Activated CD4-positive, CD25-positive, alpha-beta regulatory T cell (primary cell): ENCODE results near the gene RGMB.
A peak's percentile ranks its signal among the peaks of the same experiment; 100 is the strongest.

Experiments
- DNase-seq, 4 experiments: peaks; one replicate each; lab custom pipeline; 2025; lab: John Stamatoyannopoulos, UW

Gene RGMB

DNA sequence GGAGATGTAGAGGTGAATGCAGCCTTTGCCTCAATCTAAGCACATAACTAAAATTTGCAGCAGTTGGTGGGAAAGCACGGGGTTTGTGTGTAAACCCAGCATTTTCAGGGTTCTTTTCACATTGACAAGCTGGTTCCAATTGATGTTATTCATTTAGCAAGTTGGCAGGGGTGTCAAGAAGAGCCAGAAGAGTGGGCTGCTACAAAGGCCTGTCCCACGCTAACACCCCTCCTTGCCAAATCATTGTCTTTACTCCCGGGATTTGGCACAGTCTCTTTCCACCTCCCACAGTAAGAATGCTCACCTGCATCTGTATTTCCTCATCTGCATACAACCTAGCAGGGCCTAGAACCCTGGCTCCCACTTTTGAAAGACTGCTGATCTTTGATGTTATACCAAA is 11.8 kb downstream of the RGMB start:
- DNase-seq, result no peak

GRCh38 chr5:98786191-98786853 is 12.9 kb downstream of the RGMB start:
- DNase-seq, result no peak

DNA sequence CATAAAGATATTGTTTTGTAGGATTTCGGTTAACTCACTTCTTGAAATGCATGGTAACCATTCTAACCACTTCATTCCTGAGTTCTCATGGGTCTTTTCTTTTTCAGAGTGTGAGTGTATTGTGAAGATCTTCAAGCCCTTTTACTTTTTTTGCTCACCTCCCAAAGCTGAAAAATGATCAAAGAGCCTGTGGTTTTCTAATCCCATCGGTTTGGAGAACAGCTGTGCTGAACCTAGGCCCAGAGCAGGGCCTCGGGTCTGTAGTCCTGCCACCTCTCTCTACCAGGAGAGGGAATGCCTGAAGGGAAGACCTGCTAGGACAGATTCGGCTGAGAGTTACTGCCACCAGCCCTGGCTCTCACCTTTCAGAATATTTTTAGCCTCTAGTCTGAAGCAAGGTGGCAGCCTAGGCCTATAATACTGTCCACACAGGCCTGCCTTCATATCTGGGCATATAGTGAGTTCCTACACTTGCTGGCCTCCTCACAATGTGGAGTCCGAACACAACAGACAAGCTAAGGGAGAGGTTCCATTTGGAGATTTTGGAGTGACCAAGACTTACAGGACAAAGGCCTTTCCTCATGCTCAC is 13.8 kb downstream of the RGMB start:
- DNase-seq, result no peak

DNA sequence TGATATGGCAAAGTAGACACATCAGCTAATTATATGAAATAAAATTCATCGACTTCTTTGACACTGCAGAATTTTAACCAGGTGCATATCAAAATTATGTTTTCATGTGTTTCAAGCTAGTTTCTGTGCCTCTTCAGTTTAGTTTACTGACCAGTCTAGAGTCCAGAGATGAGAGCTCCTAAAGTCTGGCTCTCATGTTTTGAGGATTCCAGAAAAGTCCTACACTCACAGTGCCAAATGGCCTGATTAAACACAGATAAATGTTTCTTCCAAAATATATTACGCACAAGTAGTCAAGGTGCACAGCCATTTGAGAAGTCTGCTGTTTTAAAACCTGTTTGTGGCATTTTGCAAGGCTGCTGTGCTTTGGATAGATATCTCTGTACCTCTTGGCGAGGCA is 15.6 kb downstream of the RGMB start:
- DNase-seq, result no peak

DNA sequence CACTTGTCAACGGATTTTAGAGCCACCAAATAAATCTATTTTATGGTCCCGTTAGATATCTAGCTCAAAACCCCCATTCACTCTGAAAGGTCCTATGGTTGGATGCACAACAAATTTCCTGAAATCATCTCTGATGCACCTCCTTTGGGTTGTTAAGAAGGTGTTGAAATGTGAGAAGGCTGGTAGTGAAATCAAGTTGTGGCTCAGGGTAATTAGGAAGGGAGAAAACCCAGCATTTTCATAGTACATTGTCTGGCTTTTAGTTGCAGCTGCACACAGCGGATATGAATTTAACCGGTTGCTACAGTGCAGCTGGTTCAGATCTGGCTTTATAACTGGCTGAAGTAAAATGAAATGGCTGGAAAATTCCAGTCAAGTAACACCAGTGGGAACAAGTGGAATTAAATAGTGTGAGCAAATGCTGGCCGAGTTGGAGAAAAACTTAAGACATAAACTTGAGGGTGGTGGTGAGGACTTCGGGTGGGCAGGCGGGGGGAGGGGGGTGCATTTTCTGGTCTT is 17.6 kb downstream of the RGMB start:
- DNase-seq, result no peak

- DNase-seq, result no peak
Observed at GRCh38 chr5:98791898-98792580, 18.6 kb downstream of the RGMB start.

DNA sequence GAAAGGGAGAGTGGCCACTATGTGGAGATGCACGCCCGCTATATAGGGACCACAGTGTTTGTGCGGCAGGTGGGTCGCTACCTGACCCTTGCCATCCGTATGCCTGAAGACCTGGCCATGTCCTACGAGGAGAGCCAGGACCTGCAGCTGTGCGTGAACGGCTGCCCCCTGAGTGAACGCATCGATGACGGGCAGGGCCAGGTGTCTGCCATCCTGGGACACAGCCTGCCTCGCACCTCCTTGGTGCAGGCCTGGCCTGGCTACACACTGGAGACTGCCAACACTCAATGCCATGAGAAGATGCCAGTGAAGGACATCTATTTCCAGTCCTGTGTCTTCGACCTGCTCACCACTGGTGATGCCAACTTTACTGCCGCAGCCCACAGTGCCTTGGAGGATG is 19.8 kb downstream of the RGMB start:
- DNase-seq, result no peak

- no peak for DNase-seq
Observed at GRCh38 chr5:98794001-98794400, 20.5 kb downstream of the RGMB start.

DNA sequence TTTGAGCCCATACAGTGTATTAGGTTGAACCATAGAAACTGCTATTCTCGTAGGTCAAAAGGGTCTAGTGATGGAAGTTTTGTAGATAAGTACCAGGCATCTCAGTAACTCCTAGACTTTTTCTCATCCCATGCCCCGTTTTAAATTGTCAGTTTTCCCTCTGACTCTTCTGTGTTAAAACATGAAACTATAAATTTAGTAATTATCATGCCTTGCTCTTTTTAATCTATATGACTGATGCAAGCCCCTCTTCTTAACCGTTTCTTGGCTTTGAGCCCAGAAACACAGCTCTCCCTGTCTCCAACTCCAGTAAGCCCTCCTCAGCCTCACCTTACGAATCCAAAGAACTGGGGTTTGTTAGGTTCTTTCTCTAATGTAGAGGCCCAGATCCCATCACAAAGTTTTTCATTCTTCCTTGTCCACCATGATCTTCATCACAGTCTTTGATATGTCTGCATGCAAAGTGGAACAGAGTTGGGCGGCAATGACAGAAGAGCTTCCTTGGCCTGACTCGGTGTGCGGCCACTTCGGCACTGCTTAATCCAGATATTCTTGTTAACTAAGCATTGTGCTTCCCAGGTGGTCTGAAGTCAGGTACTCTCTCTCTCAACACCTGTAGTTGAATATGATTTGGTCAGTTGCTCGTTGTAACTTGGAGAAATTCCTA is 21.1 kb downstream of the RGMB start:
- DNase-seq, result no peak

DNA sequence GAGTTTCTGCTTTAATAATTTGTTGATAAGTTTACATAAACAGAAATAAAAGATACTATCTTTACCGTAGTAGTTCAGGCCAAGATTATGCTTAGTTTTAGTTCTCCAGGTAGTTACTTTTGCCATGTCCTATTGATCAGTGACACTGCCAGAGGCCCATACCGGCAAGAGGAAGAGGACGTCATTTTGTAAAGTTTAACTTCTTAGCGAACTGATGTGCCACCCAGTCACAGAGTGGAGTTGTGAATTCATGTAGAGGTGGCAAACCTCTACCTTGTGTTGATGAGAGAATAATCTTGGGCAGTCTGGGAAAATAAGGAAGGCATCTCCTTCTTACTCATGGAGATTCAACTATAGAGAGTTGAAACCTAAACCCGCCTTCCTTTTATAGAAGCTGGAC is 21.8 kb downstream of the RGMB start:
- no peak for DNase-seq

GRCh38 chr5:98796197-98796972 is 22.9 kb downstream of the RGMB start:
- peak; percentile 2 to 14 (median 4) for DNase-seq

DNA sequence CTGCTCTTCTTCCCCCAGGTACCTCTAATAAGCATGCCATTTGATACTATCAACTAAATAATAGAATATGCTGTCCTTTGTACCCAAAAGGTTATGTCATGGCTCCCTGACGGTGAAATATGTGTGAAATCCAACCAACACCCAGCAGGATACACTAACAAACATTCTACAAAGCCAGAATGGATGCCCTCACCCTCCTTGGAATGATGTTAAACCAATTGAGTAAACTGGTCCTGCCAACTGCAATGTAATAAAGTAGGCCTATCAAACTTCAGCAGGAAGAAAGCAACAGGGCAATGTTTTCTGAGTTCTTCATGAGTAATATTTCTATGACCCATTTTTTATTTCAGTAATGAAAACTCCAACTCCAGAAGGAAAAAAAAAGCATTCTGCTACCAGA is 24.9 kb downstream of the RGMB start:
- DNase-seq, result no peak

GRCh38 chr5:98798847-98799246 is 25.4 kb downstream of the RGMB start:
- no peak for DNase-seq

GRCh38 chr5:98804066-98804465 is 30.6 kb downstream of the RGMB start:
- DNase-seq, result no peak

GRCh38 chr5:98805070-98805469 is 31.6 kb downstream of the RGMB start:
- no peak for DNase-seq

GRCh38 chr5:98807806-98808205 is 34.3 kb downstream of the RGMB start:
- no peak for DNase-seq

- DNase-seq, result no peak
Observed at GRCh38 chr5:98810206-98810605, 36.7 kb downstream of the RGMB start.

DNA sequence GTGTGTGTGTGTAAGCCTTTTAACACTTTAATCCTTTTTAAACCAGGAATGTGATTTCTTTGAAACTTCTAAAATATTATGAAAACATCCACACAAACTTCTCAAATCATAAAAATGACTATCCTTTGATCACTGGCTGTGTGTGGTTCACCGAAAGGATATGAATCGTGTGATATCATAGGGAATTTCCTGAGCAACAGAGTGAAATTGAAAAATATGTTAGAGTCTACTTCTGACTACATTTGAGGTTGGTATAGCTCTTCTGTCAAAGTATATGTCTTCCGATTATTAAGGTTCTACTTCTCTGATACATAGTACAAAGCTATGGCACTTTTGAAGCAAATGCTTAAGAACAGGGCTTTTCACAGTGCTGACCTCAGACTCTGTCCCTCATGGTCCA is 40.3 kb downstream of the RGMB start:
- no peak for DNase-seq

DNA sequence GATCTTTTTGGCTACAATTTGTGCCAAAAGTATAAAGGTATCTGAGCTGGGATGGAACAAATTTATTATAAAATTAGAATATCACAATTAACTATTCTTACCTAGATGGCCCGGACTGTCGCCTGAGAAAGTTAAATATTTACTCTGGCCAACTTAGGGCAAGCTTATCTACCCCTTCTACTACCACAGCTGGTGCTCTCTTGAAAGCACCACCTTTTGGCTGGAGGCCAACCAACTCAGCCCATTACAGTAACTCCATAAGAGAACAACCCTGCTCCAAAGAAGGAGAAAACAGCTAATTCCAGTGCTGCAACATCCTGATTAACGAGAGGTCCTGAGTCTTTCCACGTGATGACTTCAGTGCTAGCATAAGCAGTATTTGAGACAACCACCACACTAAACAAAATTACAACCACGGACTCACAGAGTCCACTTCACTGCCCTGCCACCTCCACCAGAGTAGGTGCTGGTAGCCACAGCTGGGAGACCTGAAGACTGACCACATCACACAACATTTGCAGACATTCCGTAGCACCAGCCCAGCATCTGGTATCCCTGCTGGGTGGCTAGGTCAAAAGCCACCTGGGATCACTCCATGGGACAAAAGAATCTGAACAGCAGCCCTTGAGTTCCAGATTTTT is 43.2 kb downstream of the RGMB start:
- no peak for DNase-seq

DNA sequence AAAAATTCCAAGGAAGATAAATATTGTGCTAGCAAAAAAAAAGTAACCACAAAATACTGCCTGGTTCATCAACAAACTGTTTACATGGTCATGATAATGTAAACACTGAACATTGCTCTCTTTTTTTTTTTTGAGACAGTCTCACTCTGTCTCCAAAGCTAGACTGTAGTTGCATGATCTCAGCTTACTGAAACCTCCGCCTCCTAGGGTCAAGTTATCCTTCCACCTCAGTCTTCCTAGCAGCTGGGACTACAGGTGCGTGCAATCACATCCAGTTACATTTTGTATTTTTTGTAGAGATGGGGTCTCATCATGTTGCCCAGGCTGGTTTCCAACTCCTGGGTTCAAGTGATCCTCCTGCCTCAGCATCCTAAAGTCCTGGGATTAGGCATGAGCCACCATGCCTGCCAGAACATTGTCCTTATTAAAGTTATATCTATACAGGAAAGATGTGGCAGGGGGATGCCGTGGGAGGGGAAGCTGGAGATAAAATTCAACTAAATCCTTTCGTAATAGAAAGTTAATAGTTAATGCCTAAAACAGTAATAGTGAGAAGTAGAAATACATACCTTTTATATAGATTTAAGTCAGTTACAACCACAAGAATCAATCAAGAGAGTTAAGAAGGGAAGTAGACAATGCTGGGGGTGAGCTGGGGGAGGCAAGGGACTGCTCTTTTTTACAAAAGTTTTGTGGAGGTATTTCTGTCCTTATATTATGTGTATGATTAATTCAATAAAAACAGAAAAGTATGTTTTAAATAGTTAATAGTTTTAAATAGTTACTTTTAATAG is 52.3 kb downstream of the RGMB start:
- DNase-seq, result no peak

DNA sequence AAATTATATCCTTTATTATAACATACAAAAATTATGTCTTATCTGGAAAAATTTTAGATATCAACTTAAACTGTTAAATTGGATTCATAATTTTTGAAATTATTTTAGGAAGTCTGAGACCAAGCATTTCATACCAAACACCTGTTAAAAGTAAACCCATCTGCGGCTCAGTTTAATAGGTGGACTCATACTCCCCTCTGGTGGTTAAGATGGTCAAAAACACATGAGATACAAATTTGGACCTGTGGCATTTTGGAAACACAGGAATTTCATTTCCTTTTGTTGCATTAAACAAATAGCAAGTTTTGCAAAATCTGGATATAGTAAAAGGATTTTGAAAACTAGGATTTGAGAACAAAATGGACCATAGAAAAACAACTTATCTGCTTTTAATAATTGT is 53.7 kb downstream of the RGMB start:
- no peak for DNase-seq
